ENCODE data around the gene SLC41A1.

GRCh38 chr1:205822397-205822796, 9.4 kb upstream of the SLC41A1 start:
- TF ChIP-seq CTCF (IDR thresholded peaks at IDR 0.05; ENCODE audit: low read length) (no peak), EZH2 (optimal IDR thresholded peaks at IDR 0.05; ENCODE audit: low read depth, low read length) (no peak), EZH2phosphoT487 (IDR thresholded peaks at IDR 0.05; ENCODE audit: low read length) (no peak)
